KBM-7 (cell line): ENCODE measurements around the gene ADCY5.

ENCODE experiments used
- DNase-seq: peaks from one replicate; pipeline ENCODE4 v3.0.0-alpha.2; 2015
- in situ Hi-C: fragments of 300-500 bp; cut with MboI; formaldehyde crosslinking; loops from 2 replicates; pipeline ENCODE4 v1.14.3; 2020; ENCODE audit warnings: low sequenced_read_pairs, low pct_unique_long_range_greater_than_20kb, mixed read lengths

The ADCY5 gene

DNA sequence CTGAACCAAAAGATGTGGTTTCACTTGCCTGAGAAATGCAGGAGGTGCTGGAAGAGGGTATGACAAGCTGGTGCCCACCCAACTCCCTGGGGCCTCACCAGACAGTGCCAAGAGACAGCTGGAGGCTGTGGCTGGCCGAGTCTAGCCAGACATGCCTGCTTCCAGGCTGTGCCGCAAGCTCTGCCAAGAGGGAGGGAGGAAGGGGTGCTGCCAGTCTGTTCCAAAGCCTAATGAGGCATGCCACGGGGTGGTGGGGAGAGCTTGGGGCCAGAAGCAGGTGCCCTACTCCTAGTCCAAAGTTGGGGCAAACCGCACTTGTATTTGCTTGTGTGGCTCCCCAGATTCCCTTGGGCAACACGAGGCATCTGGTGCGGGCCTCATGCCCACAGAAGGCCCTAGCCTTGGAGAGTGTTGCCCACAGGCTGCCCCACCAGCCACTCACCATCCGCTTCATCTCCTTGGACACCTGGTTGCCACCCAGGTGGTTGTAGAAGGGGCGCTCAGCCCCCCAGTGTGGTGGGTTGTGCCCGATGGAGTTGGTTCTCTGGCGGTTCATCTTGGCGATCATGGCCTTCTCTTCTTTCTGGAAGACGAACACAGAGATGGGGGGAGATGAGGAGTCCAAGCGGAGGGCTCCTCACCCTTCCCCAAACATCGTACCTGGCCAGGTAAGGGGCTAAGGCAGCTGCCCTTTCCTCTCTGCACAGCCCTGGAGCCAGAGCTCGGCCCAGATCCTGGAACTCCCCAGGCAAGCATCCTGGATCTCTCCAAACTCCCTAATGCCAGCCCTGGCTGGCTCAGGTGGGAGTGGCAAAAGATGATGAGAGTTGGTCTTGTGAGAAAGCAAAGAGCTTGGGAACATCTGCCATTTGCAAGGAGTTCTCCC, 123.8 kb downstream of the ADCY5 start:
- no peak for DNase-seq
- in situ Hi-C loops, result no loop called here

DNA sequence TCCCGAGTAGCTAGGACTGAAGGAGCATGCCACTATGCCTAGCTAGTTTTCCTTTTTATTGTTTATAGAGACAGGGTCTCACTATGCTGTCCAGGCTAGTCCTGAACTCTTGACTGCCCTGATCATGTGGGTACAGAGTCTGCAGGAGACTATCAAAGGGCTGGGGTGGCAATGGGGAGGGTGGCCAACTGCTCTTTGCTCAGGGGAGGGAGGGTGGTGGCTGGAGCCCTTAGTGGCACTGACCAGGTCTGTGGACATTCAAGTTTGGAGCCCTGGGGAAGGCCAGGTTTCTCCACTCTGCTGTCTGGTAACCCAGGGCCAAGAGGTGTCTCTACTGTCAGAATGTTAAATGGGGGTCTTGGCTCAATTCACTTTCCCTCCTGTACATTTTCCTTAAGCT, 125.1 kb downstream of the ADCY5 start:
- DNase-seq, result no peak
- in situ Hi-C loops, result no loop called here

DNA sequence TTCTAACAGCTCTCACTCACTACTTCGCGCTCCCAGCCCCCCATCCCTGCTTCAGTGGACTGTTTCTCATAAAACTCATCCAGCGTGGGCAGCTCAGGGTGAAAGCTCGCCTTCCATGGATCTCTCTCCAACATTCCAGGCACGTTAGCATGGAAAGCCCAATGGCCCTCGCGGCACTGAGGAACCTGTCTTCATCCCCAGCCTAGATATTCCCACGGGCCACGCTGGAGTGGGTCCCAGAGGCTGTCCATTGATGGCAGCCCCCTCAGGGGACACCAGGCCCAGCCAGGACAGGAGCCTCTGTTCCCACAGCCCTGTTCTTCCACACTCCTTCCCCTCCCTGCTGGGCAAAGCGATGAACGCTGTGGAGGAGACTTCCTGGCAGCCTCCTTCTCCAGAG, 126.0 kb downstream of the ADCY5 start:
- in situ Hi-C loops, result no loop called here
- DNase-seq, result no peak

DNA sequence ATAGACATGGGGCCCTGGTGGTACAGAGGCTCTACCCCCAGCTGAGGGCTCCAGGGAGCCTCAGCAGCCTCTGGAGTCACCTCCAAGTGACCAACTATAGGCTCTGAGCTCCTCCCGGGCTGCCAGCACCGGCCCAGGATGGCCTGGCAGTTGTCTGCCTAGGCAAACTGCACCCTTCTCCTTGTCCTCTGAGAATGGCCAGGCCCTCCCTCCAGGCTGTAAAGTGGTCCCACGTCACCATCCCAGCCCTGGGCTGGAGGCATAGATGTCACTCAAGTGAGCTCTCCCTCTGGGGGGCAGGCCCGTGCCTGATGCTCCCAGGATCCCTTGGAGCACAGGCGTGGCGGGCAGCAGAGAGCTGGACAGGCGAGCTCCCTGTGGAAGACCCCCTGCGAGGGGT, 127.1 kb downstream of the ADCY5 start:
- in situ Hi-C loops, result no loop called here
- DNase-seq, result no peak

DNA sequence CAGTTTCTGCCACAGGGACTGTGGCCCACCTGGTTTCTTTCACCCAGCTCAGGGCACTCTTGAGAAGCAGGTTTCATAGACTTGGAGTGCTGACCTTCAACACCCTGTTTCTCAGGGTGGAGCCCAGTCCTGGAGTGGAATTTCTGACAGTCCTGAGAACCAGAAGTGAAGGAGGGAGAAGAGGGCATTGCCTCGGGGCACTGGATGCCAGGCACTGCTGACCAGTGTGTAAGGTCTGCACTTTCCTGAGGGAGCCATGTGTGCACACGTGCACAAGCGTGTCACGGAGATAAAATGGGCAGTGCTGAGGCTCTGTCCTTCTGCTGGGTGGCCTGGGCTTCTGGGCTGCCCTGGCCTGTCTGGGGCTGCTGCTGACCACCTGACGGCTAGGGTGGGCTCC, 128.7 kb downstream of the ADCY5 start:
- in situ Hi-C loops, result no loop called here
- no peak for DNase-seq

DNA sequence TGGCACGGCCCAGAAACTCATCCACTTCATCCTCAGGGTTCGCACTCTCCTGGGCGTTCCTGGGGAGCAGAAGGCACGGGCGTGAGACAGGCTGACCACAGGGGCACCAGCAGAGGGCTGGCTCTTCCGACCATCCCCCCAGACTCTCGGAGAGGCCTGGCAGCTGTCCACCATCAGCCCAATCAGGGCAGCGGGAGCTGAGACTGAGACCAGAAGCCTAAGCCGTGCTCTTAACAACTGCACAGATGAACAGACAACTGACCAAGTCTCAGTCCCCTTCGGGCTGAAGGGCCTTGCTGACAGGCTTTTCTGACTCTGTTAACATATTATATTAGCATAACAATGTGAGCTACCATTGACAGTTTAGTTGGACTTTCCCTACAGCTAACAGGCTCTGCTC, 129.1 kb downstream of the ADCY5 start:
- no peak for DNase-seq
- in situ Hi-C loops, result no loop called here

DNA sequence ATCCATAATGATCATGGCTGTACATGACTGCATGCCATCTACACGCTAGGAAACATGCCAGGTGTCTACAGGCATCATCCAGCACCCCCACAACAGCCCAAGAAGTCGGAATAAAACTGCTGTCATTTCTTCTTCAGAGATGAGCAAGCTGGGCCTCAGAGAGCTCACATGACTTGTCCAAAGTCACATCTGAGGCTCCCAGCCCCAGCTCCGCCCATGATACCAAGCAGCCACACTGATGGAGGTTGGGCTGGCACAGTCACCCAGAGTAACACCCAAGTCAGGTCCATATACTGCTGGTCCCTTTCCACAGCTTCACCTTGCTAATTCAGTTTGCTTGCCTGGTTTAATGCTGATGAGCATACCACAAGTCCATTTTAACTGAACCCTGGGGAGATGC, 130.5 kb downstream of the ADCY5 start:
- no peak for DNase-seq
- in situ Hi-C loops, result no loop called here

DNA sequence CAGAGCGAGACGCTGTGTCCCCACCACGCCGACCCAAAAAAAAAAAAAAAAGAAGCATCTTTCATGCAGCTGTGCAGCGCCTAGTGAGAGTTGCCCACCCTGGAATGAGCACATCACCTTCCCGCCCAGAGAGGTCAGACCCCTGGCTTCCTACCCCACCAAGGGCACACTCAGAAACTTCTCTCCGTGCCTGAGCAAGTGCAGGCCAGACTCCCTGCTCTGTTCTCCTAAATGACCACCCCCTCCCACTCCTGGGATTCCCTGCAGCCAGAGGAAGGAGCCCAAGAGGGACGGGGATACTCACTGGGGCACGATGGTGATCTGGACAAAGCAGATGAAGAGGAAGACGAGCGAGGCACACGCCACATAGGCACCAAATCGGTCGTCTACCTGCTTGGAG, 131.2 kb downstream of the ADCY5 start:
- DNase-seq, result no peak
- in situ Hi-C loops, result no loop called here

DNA sequence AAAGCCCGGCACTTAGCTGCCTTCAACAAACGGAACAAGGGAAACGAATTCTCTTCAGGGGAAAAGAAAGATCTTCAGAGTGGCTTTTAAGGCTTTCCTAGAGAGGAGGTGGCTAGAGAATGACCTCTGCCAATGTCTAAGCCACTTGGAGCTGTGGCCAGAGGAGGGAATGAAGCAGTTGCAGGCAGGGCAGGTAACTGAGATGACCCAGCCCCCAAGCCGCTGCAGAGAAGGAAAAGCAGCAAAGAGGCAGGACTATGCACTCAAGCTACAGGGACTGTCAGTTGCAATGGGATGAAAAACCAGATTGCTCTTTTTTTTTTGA, 133.7 kb downstream of the ADCY5 start:
- in situ Hi-C loops, result no loop called here

DNA sequence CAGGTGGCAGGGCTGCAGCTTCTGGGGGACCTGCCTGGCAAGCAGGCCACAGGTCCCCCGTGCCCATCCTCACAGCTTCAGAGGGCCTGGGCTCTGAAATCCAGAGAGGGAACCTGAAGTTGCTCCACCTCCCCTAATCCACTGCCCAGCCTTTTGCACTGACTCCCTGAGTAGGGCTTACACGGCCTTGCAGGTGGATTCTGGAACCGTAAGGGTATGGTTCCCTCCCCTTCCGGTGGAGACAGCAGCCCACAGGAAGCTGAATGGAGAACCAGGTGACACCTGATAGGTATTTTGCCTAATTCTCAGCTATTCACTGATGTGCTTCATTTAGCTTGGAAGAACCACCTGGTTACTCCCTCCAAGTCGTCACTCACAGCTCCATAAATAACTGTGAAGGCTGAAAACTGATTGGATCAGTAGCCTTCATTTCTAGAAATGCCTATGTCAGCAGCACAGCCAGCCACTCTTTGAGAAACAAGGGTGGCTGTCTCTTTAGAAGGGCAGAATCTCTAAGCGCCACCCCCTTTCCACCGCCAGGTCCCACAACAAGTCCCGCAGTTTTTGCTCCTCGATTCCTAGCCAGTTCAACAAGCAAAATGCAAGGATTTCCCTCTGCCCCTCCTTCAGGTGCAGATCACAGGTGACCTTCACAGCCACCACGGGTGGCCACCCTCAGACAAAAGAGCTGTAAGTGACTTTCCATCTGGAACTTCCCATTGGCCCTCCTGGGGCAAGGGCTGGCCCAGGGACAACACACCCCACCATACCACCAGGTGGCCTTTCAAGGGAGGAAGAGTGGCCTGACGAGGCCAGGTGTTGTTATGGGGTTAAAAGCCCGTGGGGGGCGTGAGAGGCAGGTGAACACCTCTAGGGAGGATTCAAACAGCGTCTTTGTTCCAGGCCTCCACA, 134.3 kb downstream of the ADCY5 start:
- in situ Hi-C loops, result no loop called here

More for the DNA sequence above, 133.7 kb downstream of the ADCY5 start:
- DNase-seq, result no peak

DNA sequence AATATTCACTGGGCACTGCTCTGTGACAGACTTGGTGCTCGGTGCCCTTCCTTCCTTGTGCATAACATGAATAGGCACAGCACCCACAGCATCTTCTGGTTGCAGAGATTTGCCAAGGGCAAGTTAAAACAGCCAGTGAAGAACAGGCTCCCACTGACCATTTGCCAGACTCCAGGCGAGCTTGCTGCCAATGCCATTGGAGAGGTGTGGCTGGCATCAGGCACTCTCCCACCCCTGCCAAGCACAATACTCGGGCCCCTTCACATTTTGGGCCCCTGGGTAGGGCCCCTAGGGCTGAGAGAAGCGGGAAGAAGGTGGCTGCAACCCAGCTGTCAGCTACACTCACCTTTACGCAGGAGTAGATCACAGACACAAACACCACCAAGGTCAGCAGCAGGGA, 135.0 kb downstream of the ADCY5 start:
- DNase-seq, result no peak
- in situ Hi-C loops, result no loop called here

More for the DNA sequence above, 134.3 kb downstream of the ADCY5 start:
- no peak for DNase-seq

DNA sequence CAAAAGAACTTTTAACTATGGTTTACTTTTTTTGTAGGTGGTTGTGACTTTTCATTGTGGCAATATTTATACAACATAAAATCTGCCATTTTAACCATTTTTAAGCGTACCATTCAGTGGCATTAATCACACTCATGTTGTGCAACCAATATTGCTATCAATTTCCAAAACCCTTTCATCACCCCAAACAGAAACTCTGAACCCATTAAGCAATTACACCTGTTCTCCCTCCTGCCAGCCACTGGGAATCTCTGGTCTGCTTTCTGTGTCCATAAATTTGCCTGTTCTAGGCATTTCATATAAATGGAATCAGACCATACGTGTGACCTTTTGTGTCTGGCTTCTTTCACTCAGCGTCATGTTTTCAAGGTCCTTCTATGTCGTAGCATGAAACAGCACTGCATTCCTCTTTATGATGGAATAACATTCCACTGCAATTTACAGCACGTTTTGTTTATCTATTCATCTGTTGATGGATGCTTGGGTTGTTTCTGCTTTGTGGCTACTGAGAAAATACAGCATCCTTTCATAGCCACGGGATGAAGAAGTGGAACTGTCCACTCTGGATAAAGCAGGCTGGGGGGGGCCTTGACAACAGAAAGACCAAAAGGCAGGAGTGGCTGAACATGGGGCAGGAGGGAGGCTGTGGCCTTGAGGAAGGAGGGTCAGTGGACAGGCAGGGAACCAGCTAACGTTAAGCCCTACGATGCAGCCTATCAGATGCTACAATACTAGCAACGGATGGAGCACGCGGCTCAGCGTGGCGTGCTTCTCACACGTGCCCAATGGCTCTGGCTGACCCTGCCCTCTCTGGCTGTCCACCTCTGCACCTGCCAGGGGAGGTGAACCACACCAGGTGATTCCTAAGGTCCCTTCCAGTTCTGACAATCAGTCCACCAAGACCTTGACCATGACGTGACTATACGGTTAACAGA, 136.3 kb downstream of the ADCY5 start:
- in situ Hi-C loops, result no loop called here
- no peak for DNase-seq

DNA sequence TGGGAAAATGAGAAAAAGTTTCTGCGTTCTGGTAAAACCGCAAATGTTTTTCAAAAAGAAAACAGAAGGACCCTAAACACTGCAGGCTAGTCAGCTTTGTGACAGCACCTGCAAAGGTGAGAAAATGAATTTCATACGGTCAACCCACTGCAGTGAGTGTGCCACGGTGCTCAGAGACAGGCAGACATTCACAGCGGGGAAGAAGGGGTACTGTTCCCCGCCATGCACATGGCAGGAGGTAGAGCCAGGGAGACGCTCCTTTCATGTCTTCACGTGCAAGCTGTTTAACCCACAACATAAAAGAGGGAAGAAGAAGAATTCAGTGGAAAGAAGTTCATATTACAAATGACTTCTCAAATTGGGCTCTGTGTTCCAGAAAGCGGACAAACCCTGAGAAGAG, 137.7 kb downstream of the ADCY5 start:
- DNase-seq, result no peak
- in situ Hi-C loops, result no loop called here

DNA sequence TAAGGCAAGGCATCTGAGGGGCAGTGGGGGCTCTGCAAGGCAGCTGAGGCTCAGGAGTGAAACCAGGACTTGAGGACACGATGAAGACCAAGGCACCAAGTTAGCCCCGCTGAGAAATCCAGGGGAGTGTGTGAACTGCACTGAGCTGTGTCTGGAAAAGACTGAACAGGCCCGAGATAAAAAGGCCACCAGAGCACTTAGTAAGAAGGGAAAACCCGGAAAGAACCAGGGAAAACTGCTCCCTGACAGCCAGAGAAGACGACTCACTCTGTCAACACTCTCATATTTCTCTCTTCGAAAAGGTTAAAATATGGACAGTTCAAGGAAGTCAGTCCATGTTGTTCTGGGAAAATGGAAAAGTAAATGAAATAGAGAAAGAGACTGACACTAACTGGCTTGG, 138.1 kb downstream of the ADCY5 start:
- DNase-seq, result no peak
- in situ Hi-C loops, result no loop called here

DNA sequence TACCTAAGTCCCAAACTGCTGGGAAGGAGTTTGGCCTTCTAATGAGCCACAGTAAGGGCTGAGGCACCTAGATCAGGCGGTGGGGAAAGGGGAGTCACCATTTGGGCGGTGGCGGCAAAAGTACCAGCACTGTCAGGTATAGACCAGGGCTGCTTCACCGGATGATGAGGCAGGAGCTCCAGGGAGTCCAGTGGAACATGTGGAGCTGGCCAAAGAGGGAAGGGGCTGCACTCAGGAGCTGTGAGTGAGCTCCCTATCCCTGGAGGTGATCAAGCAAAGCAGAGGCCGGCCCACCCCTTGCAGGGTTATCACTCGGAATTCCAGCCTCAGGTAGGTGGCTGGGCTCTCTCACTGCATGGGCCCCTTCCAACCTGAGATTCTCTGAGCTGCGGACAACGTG, 138.7 kb downstream of the ADCY5 start:
- DNase-seq, result no peak
- in situ Hi-C loops, result no loop called here

DNA sequence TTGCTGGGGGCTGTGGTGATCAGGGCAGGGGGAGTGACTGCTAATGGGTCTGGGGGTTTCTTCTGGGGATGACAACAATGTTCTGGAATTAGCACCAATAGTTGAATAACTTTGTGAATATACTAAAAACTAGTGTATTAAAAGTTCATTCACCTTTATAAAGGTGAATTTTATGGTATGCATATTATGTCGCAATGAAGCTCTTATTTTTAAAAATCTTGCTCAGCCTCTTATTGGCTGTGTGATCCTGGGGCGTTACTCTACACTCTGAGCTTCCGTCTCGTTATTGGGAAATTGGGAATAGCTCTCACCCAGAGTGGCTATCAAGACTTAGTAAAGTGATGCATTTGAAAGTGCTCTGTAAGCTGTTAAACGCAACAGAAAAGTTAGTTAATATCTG, 141.8 kb downstream of the ADCY5 start:
- no peak for DNase-seq
- in situ Hi-C loops, result no loop called here

DNA sequence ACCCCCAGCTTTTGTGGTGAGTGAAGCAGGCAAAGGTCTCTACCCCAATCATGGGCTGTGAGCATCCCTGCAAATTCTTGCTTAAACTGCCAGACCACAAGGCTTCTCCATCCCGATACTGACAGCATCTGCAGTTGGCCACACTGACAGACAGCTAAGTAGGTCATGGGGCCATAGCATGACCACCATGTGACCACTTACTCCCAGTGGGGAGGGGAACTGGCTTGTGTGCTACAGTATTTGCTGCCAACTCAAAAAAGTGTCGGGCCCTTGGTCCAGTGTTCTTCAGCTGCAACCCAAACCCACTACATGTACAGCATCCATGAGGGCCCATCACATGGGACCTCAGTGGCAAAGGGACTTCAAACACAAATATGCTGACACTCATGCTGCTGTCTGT, 143.7 kb downstream of the ADCY5 start:
- DNase-seq, result no peak
- in situ Hi-C loops, result no loop called here

DNA sequence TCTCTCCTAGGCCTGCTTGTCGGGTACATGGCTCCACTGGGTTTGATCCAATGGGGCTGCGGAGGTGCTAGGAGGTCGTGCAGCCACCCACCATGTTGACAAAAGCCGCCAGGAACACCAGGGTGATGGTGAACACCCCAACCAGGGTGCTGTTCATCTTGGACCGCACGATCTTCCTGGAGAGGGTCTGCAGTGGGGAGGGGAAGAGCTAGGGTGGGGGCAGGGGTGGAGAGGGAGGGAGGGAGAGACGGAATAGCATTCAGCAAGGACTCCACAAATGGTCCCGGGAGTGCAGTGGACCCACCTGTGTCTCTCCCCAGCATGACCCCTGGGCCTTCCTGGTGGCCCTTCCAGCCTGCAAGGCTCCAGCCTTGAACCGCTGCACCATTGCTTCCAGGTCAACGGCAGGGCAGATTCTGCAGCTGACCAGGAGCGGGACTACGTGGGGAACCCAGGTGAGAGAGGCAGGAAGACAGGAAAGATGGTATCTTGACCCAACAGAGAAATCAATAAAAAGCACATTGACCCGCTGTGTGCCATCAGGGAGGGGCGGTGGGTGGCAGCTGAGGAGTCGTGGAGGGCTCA, 144.8 kb downstream of the ADCY5 start:
- in situ Hi-C loops, result no loop called here

DNA sequence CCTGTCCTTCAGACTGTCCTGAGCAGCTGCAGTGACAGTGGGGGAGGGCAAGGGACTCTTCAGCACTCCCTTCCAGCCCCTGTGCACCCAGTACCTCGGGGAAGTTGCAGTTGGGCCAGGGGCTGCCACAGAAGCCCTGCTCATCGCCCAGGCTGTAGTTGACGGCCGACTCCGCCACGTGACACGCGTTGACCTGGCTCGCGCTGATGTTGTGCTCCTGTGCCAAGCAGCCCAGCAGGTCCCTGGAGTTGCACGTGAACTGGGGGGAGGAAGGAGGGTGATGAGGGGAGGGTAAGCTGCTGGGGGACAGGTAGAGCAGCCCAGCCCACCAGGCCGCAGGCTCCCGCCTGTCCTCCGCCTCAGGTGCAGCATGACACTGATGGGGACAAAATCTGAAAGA, 145.9 kb downstream of the ADCY5 start:
- DNase-seq, result no peak
- in situ Hi-C loops, result no loop called here

More for the DNA sequence above, 144.8 kb downstream of the ADCY5 start:
- DNase-seq, result no peak
